K562 (cell line): ENCODE results near the gene ZMAT3. TPM values are rescaled to one million over a fixed set of nuclear protein-coding genes. Genes with fewer than 3 reads are reported as not detected.

Experiments
- ATAC-seq: fragments of 200-7000 bp; cut with Tn5 transposase; 3 replicates; pipeline ENCODE4 v1.9.1; 2020; ENCODE audit warnings: moderate library complexity
- BruUV-seq: library from RNA; stranded (reverse); fragments of 400-500 nt; replicated peaks from 2 replicates; lab custom pipeline; 2021; lab: Mats Ljungman, UMichigan
- CTCF ChIA-PET: fragments of 300-600 bp; formaldehyde crosslinking; extraction: SDS; loops from one replicate; lab custom pipeline; 2021; ENCODE audit warnings: low intra/inter-chr PET ratio; lab: Yijun Ruan, JAX
- POLR2A ChIA-PET: fragments of 300-600, 350-650 bp; sonication (Branson Sonifier 250); formaldehyde crosslinking; extraction: SDS; loops from one replicate; lab custom pipeline; 2021; ENCODE audit warnings: antibody characterized with exemption, inconsistent platforms; lab: Yijun Ruan, JAX
- DNase-seq, 4 experiments: peaks; one replicate each; pipeline versions ENCODE4 v3.0.0 to v3.0.0-alpha.2; 2011 to 2018; ENCODE audit warnings: low spot score in 3 of 4, mixed read lengths in 3 of 4; ENCODE audit errors: extremely low read depth in 1 of 4
- FAIRE-seq: peaks from 2 replicates; lab custom pipeline; 2011; peaks lifted over from hg19 to GRCh38; lab: Jason Lieb, UNC
- H2AFZ ChIP-seq: 2 replicates; pipeline ENCODE4 v1.6.0; 2011; ENCODE audit warnings: low read depth, low read length, control low read depth, inconsistent platforms
- H3K27ac ChIP-seq: fragments of 200-600 bp; 3 replicates; pipeline ENCODE4 v1.8.0; 2011; ENCODE audit warnings: low read depth, mild to moderate bottlenecking, control low read depth, inconsistent platforms, low read length, moderate library complexity, mixed read lengths; ENCODE audit errors: extremely low read depth
- H3K27me3 ChIP-seq, 2 experiments: fragments of 300-600 bp in 1 of 2; 2 replicates in 1 of 2; 3 replicates in 1 of 2; pipeline versions ENCODE4 v1.6.0 to v1.8.0; 2011; ENCODE audit warnings: inconsistent platforms in 2 of 2, low read length in 2 of 2, mild to moderate bottlenecking in 1 of 2, mixed read lengths in 1 of 2, moderate library complexity in 1 of 2; ENCODE audit not compliant: control insufficient read depth in 2 of 2, insufficient read depth in 2 of 2
- H3K36me3 ChIP-seq: fragments of 300-600 bp; 3 replicates; pipeline ENCODE4 v1.8.0; 2011; ENCODE audit warnings: mild to moderate bottlenecking, low read length, inconsistent platforms; ENCODE audit not compliant: control insufficient read depth, insufficient read depth
- H3K4me1 ChIP-seq, 2 experiments: fragments of 200-600 bp in 1 of 2; replicated peaks in 1 of 2; 2 replicates in 1 of 2; 3 replicates in 1 of 2; pipeline versions ENCODE4 v1.5.1 to v1.8.0; 2011; ENCODE audit warnings: inconsistent platforms in 2 of 2, low read length in 2 of 2, mild to moderate bottlenecking in 1 of 2, mixed read lengths in 1 of 2, moderate library complexity in 1 of 2; ENCODE audit not compliant: control insufficient read depth in 2 of 2, insufficient read depth in 2 of 2
- H3K4me2 ChIP-seq: 2 replicates; pipeline ENCODE4 v1.6.1; 2011; ENCODE audit warnings: low read length, control low read depth, inconsistent platforms, mixed read lengths; ENCODE audit not compliant: insufficient read depth
- H3K4me3 ChIP-seq: fragments of 200-600 bp; sonication (generic), shearing (Covaris generic); 2 replicates; pipeline ENCODE4 v1.5.1; 2016; ENCODE audit warnings: control low read depth, inconsistent platforms
- H3K79me2 ChIP-seq: fragments of 200-600 bp; 3 replicates; pipeline ENCODE4 v1.8.0; 2011; ENCODE audit warnings: low read length, inconsistent platforms; ENCODE audit not compliant: control insufficient read depth, insufficient read depth
- H3K9ac ChIP-seq, 2 experiments: 2 replicates each; pipeline versions ENCODE4 v1.6.0 to v1.6.1; 2011; ENCODE audit warnings: low read depth in 2 of 2, low read length in 2 of 2, control low read depth in 1 of 2, inconsistent platforms in 1 of 2, mild to moderate bottlenecking in 1 of 2, mixed read lengths in 1 of 2; ENCODE audit not compliant: insufficient read depth in 1 of 2
- H3K9me1 ChIP-seq: one replicate; pipeline ENCODE4 v1.6.0; 2011; ENCODE audit warnings: inconsistent platforms, mild to moderate bottlenecking, low read length, moderate library complexity; ENCODE audit not compliant: control insufficient read depth, insufficient read depth
- H3K9me3 ChIP-seq: replicated peaks from 2 replicates; pipeline ENCODE4 v1.5.1; 2011; ENCODE audit warnings: low read depth, low read length, inconsistent platforms; ENCODE audit not compliant: control insufficient read depth, insufficient read depth
- H4K20me1 ChIP-seq: replicated peaks from 2 replicates; pipeline ENCODE4 v1.6.1; 2011; ENCODE audit warnings: low read length, inconsistent platforms, mixed read lengths; ENCODE audit not compliant: control insufficient read depth, insufficient read depth
- BDP1 ChIP-seq: IDR thresholded peaks from 3 replicates; pipeline ENCODE4 v1.6.1; 2011; ENCODE audit not compliant: insufficient read length, insufficient read depth
- ERF ChIP-seq: fragments of 450-650 bp; formaldehyde crosslinking; IDR thresholded peaks from 2 replicates; pipeline ENCODE4 v1.4.0; 2020; ENCODE audit warnings: mild to moderate bottlenecking, mixed read lengths
- MLX ChIP-seq, 2 experiments: fragments of 450-650 bp in 1 of 2; sonication (generic) in 1 of 2; formaldehyde crosslinking; conservative IDR thresholded peaks; 2 replicates each; pipeline versions ENCODE4 v1.4.0 to v1.8.1; 2020 to 2022; ENCODE audit warnings: mild to moderate bottlenecking in 1 of 2, missing genetic modification reagents in 1 of 2
- SNAPC5 ChIP-seq: fragments of 250-450 bp; sonication (Bioruptor Pico); IDR thresholded peaks from 2 replicates; pipeline ENCODE4 v1.8.0; 2021; ENCODE audit warnings: moderate library complexity, mild to moderate bottlenecking, inconsistent platforms
- ZSCAN29 ChIP-seq: fragments of 450-650 bp; IDR thresholded peaks from 2 replicates; pipeline ENCODE4 v1.6.1; 2017
- WGBS: fragments of 100-300 bp; shearing (Covaris generic); methylation state at CpG from one replicate; pipeline ENCODE4 v1.1.6; 2016; ENCODE audit warnings: low coverage, mixed read lengths; ENCODE audit not compliant: insufficient coverage; ENCODE audit errors: missing lambda C conversion rate; 5-methylcytosine and 5-hydroxymethylcytosine counted together
- in situ Hi-C: fragments of 300-500 bp; cut with MboI; formaldehyde crosslinking; loops from 4 replicates; pipeline ENCODE4 v1.15.0; 2018; ENCODE audit warnings: inconsistent platforms, mixed read lengths
- intact Hi-C: fragments of 100-400 bp; cut with micrococcal nuclease; formaldehyde crosslinking; loops from 2 replicates; pipeline ENCODE4 v1.14.2; 2022
- polyA plus RNA-seq, 8 experiments: library from polyadenylated mRNA; depleted of rRNA in 4 of 8; stranded (reverse) in 5 of 8; unstranded in 3 of 8; fragments of >200 nt; fragmentation: Nextera tagmentation in 2 of 8; fragmentation: Illumina TruSeq in 1 of 8; extraction: Ambion mirVana in 2 of 8; extraction: Trizol in 1 of 8; gene quantifications; 2 replicates each; pipeline versions ENCODE4 v1.2.1 to v1.2.3, GENCODE V29; 2011 to 2014; ENCODE audit warnings: inconsistent platforms in 1 of 8, missing spikeins in 1 of 8
- total RNA-seq, 7 experiments: library from RNA; depleted of rRNA in 6 of 7; stranded (reverse); fragments of >200 nt in 6 of 7; fragmentation: Illumina TruSeq in 2 of 7; extraction: Trizol in 2 of 7; gene quantifications; 2 replicates each; pipeline versions ENCODE4 v1.2.1 to v1.2.3, GENCODE V29; 2011 to 2021; ENCODE audit warnings: low replicate concordance in 1 of 7

Gene ZMAT3
- total and polyA plus RNA-seq, 9 of the 15 experiments (the other 6 are each of a cell fraction or from before 2014, with no cell fraction given) = 0.87 to 5.1 (median 3.9) TPM

- no peaks in the 10 kb centered on the region for H3K9me1 ChIP-seq
- no peak overlapping the region for H3K9ac ChIP-seq
- no peaks in the 10 kb centered on the region for H3K27me3 ChIP-seq
- in situ Hi-C loops = loop anchor here (25.0 kb wide), 1 partner anchor 545 kb away; the partner anchor contains the start of gene ACTL6A
- H3K4me2 ChIP-seq = no peak overlapping the region
- intact Hi-C loops = loop anchor here (10.0 kb wide), 1 partner anchor 238 kb away; the partner anchor contains the start of gene KCNMB3
- no peak overlapping the region for H2AFZ ChIP-seq
- H3K4me3 ChIP-seq = no peak overlapping the region
- no peak for FAIRE-seq
- H3K79me2 ChIP-seq = no peaks in the 10 kb centered on the region
- H3K4me1 ChIP-seq = peaks cover 0 to 14% of the 10 kb centered on the region in 2 experiments; a peak in 3 of 5 replicates
- no peaks in the 10 kb centered on the region for H3K36me3 ChIP-seq
- no peak for DNase-seq
- TF ChIP-seq ERF (CRISPR knock-in tag) (no peak), MLX (CRISPR knock-in tag; conservative IDR thresholded peaks at IDR 0.05) (no peak), BDP1 (no peak), ZSCAN29 (no peak), SNAPC5 (no peak)
- POLR2A ChIA-PET = no interaction called here
- H4K20me1 ChIP-seq = no peaks in the 10 kb centered on the region
- no TSS peak for BruUV-seq
- CTCF ChIA-PET = interaction anchor here (2.3 to 3.7 kb wide), 2 partner anchors 299 to 305 kb away, joined by 18 to 32 read pairs; partner anchors contain the start of gene ZNF639
- ATAC-seq = no peak
- H3K27ac ChIP-seq = no peak overlapping the region
- WGBS = 67% methylated on average over 9 of the region's 9 CpGs
- H3K9me3 ChIP-seq = no peaks in the 10 kb centered on the region
Observed at GRCh38 chr3:179016979-179017670, 54.5 kb downstream of the ZMAT3 start.
